GDM1 (cell line): ENCODE measurements around the gene ZNF839.

Experiments
- DNase-seq: peaks from one replicate; lab custom pipeline; 2025; lab: John Stamatoyannopoulos, UW

ZNF839 gene

GRCh38 chr14:102387086-102387485 is 67.5 kb downstream of the ZNF839 start:
- no peak for DNase-seq

GRCh38 chr14:102389246-102389645 is 69.7 kb downstream of the ZNF839 start:
- no peak for DNase-seq

GRCh38 chr14:102390064-102390855 is 70.7 kb downstream of the ZNF839 start:
- DNase-seq, result no peak
